Medulla oblongata (tissue), 1 donor: ENCODE data around the gene PNMT.

Experiments
- DNase-seq: peaks from one replicate; pipeline ENCODE4 v3.0.0-alpha.2; 2015; ENCODE audit errors: extremely low spot score

Gene PNMT

GRCh38 chr17:39653662-39654331, 14.5 kb upstream of the PNMT start:
- DNase-seq: peak; percentile 84

DNA sequence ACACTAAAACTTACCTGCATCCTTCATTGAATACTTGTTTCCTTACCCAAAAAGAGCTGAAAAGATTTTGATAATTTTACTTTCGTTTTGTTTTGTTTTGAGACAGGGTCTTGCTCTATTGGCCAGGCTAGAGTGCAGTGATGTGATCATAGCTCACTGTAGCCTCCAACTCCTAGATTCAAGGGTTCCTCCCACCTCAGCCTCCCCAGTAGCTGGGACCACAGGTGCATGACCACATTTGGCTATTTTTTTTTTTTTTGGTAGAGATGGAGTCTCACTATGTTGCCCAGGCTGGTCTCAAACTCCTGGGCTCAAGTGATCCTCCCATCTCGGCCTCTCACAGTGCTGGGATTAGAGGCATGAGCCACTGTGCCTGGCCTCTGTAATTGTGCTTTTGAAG, 13.1 kb upstream of the PNMT start:
- no peak for DNase-seq

GRCh38 chr17:39658346-39658745, 9.9 kb upstream of the PNMT start:
- no peak for DNase-seq

- no peak for DNase-seq
These were observed 9.5 kb upstream of the PNMT start for GRCh38 chr17:39658760-39659159.

GRCh38 chr17:39659279-39660010, 8.8 kb upstream of the PNMT start:
- DNase-seq: peak; percentile 56

GRCh38 chr17:39660011-39660360, 8.3 kb upstream of the PNMT start:
- no peak for DNase-seq

DNA sequence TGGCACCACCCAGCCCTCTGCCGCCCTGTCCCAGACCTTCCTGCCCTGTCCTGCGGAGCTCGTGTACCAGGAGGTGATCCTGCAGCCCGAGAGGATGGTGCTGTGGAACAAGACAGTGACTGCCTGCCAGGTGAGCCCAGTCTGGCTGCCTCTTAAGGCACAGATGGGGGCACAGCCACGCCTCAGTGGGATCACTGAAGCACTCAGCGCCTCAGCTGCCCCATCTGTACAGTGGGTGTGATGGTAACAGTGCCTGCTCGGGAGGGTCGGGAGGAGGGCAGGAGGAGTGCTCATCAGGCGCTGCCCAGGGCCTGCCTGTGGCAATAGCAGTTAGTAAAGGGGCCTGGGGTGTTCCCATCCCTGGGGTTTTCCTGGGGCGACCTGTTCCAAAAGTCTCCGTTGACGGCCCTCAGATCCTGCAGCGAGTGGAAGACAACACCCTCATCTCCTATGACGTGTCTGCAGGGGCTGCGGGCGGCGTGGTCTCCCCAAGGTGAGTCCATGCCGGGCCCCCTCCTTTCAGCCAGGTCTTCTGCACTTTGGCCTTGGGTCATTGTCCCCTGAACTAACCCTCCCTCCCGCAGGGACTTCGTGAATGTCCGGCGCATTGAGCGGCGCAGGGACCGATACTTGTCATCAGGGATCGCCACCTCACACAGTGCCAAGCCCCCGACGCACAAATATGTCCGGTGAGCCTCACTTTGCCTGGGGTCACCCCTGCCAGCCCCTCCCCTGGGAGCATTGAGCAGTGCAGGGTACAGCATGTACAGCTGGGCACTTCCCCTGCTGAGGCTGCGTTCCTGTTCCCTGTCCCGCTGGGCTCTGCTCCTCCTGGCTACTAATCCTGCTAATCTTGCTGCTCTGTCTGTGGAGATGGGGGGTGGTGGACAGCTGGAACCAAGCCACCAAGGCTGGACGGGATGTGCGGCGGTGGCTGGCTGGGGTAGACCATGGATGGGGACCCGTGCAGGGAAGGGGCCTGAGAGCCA, 7.6 kb upstream of the PNMT start:
- no peak for DNase-seq

DNA sequence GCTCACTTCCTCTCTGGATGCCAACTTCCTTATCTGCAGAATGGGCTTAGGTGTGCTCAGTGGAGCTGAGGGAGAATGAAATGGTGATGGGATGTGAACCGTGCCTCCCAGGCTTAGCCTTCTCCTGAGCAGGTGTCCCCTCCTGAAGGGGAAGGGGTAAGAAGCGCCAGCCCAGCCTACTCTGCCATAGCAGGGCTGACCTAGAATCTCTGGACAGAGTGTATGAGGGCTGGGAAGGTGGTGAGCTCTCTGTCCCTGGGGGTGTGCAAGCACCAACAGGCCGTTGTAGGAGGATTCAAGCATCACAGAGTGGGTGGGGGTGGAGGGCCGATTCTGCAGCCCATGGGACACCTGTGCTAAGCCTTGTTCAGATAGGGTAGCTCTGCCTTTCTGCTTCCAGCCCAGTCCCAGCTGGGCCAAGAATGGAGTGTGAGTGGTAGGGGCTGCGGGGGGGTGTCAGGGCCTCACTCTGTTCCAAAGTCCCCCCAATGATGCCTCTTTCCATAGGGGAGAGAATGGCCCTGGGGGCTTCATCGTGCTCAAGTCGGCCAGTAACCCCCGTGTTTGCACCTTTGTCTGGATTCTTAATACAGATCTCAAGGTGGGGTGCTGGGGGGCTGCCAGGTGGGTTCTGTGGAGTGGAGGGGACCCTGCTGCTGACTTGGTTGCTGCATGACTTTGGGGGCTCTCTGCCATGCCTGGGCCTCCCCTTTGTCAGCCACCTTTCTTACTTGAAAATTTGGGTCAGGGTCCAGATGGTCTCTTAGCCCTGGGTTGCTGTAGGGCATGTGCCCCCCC, 6.3 kb upstream of the PNMT start:
- no peak for DNase-seq

GRCh38 chr17:39662551-39663339, 5.5 kb upstream of the PNMT start:
- DNase-seq: no peak

- no peak for DNase-seq
These were observed 4.9 kb upstream of the PNMT start for GRCh38 chr17:39663340-39663687.

DNA sequence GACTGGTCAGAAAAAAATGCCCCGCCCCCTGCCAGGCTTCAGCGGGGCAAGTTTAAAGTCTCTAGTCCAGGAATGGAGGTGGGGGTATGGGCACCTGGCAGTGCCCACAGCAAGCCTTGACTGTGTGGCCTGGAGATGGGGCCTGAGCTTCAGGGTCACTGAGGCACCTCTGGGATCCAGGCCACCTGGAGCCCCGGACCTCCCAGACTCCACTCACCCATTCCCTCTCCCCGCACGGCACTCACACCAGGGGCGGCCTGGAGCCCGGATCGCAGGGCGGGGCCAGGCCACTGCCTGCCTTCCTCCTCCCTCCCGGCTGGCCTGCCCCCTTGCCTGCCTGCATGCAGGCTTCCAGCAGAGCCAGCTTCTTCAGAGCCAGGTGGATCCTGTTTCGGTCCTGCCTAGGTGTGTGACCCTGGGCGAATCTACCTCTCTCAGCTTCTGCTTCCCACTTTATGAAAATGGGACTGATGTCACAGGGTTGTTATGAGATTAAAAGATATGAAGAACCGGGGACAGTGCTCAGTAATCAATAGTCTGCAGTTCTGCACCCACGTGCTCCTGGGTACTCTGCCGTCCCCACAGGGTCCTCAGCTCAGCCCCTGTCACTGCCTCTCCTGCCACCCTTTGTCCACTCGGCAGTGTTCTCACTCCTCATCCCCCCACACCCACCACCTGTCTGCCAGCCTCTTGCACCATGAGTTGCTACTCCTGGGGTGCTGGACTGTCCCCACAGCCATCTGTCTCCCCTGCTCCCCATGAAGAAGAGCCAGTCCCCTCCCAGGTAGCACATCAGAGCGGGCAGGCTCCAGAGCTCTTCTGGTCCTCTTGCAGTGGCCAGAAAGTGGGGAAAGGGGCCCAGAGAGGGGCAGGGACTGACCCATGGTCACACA, 4.3 kb upstream of the PNMT start:
- no peak for DNase-seq

DNA sequence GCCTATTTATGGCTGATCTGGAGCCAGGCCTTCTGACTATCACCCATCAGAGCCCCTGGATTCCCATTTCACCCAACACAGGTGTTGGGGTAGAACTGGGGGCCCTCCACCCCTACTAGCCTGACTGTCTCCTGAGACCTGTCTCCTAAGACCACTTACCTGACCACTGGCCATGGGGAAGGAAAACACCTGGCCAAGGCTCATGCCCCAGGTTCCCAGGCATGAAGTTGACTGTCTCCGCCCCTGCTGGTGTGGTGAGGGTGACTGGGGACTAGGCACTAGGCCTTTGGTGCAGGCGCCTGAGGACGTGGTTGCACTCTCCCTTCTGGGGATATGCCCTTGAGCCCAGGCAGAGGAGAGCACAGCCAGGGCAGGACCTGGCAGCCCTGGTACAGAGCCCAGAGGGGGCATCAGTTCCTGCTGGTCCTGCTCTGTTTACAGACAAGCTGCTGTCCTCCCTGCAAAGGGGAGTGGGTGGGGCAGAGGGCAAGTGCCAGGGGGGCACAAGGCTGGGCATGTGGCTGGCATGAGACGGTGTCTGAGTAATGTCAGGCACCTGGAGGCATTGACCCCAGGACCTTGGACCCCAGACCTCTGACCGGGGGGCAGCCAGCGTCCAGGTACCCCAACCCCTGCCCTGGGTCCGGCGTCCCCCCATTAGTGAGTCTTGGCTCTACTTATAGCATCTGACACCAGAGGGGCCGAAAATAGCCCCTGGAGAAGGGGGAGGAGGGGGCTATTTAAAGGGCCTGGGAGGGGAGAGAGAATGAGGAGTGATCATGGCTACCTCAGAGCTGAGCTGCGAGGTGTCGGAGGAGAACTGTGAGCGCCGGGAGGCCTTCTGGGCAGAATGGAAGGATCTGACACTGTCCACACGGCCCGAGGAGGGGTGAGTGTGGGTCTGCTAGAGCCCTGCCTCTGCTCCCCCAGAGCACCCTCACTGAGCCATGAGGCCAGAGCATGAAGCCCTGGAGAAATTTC, 3.4 kb upstream of the PNMT start, which contains the start of gene TCAP:
Gene TCAP (plus strand): TSS at position 769 of the 981 bp plus-strand sequence. CDS start 11 bp downstream, at position 780.
- DNase-seq: no peak

- peak; percentile 43 for DNase-seq
These were observed 2.5 kb upstream of the PNMT start for GRCh38 chr17:39665642-39666224.

GRCh38 chr17:39666231-39666600, 2.0 kb upstream of the PNMT start:
- peak; percentile 35 for DNase-seq

- peak; percentile 60 for DNase-seq
These were observed 1.5 kb upstream of the PNMT start for GRCh38 chr17:39666601-39667261.

DNA sequence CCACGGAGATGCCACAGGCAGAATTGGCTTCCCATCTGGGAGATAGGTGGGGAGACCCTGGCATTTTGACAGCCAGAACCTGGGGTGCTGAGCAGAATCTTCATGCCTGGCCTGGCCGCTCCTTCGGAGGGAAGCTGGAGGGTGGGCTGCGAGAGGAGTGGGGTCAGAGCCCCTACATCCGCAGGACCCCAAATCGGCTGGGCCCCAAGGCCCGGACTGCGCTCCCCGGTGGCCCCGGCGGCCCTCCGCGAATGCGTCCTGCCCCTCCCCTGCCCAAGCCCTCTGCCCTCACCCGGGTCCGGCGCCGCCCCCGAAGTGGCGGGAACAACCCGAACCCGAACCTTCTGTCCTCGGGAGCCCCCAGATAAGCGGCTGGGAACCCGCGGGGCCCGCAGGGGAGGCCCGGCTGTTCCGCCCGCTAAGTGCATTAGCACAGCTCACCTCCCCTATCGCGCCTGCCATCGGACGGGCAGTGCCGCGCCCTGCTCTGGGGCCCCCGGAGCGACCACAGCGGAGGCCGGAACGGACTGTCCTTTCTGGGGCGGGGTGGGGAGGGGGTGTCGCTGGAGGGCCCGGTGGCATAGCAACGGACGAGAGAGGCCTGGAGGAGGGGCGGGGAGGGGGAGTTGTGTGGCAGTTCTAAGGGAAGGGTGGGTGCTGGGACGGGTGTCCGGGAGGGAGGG, 850 bp upstream of the PNMT start:
- no peak for DNase-seq
